H9 (cell line): ENCODE measurements around the gene FOXJ3. TPM values are rescaled to one million over a fixed set of nuclear protein-coding genes. Genes with fewer than 3 reads are reported as not detected.

ENCODE experiments used
- DNase-seq: peaks from one replicate; pipeline ENCODE4 v3.0.0-alpha.2; 2017
- H2AFZ ChIP-seq: one replicate; pipeline ENCODE4 v1.6.1; 2013; ENCODE audit warnings: mild to moderate bottlenecking, low read length, control low read depth, moderate library complexity
- H2AK5ac ChIP-seq: 2 replicates; pipeline ENCODE4 v1.6.1; 2013; ENCODE audit warnings: low read length, control low read depth, mixed read lengths; ENCODE audit not compliant: insufficient read length
- H2BK120ac ChIP-seq: one replicate; pipeline ENCODE4 v1.6.1; 2013; ENCODE audit warnings: low read depth, mild to moderate bottlenecking, low read length, control low read depth, inconsistent platforms; ENCODE audit not compliant: poor library complexity, severe bottlenecking
- H2BK12ac ChIP-seq: 2 replicates; pipeline ENCODE4 v1.6.1; 2013; ENCODE audit warnings: low read length, control low read depth, mixed read lengths, low read depth; ENCODE audit not compliant: insufficient read length
- H2BK15ac ChIP-seq: 2 replicates; pipeline ENCODE4 v1.6.1; 2013; ENCODE audit warnings: low read depth, low read length, control low read depth
- H2BK20ac ChIP-seq: one replicate; pipeline ENCODE4 v1.6.1; 2013; ENCODE audit warnings: low read depth, mild to moderate bottlenecking, low read length, control low read depth, inconsistent platforms; ENCODE audit not compliant: poor library complexity, severe bottlenecking
- H2BK5ac ChIP-seq: 2 replicates; pipeline ENCODE4 v1.6.1; 2013; ENCODE audit warnings: low read length, control low read depth, mixed read lengths; ENCODE audit not compliant: insufficient read length
- H3K14ac ChIP-seq: 2 replicates; pipeline ENCODE4 v1.6.1; 2013; ENCODE audit warnings: low read length, control low read depth; ENCODE audit not compliant: insufficient read depth
- H3K18ac ChIP-seq: 2 replicates; pipeline ENCODE4 v1.6.1; 2013; ENCODE audit warnings: low read depth, mild to moderate bottlenecking, mixed read lengths, low read length, control low read depth; ENCODE audit not compliant: insufficient read length
- H3K23ac ChIP-seq: 2 replicates; pipeline ENCODE4 v1.6.1; 2013; ENCODE audit warnings: low read length, control low read depth, mixed read lengths, low read depth; ENCODE audit not compliant: insufficient read length
- H3K23me2 ChIP-seq: 2 replicates; pipeline ENCODE4 v1.6.1; 2013; ENCODE audit warnings: low read depth, mild to moderate bottlenecking, mixed read lengths, low read length, control low read depth; ENCODE audit not compliant: insufficient read length, poor library complexity, severe bottlenecking
- H3K27ac ChIP-seq: 2 replicates; pipeline ENCODE4 v1.5.1; 2013; ENCODE audit warnings: low read length, control low read depth, mixed read lengths, low read depth; ENCODE audit not compliant: insufficient read length
- H3K27me3 ChIP-seq: 2 replicates; pipeline ENCODE4 v1.6.1; 2013; ENCODE audit warnings: low read length, control low read depth, inconsistent platforms; ENCODE audit not compliant: insufficient read depth
- H3K4ac ChIP-seq: 2 replicates; pipeline ENCODE4 v1.6.1; 2013; ENCODE audit warnings: low read depth, mild to moderate bottlenecking, control low read depth, inconsistent platforms, low read length, moderate library complexity
- H3K4me1 ChIP-seq: 2 replicates; pipeline ENCODE4 v1.6.1; 2013; ENCODE audit warnings: low read length, control low read depth, inconsistent platforms; ENCODE audit not compliant: insufficient read depth
- H3K4me2 ChIP-seq: 2 replicates; pipeline ENCODE4 v1.6.1; 2013; ENCODE audit warnings: low read length, control low read depth, mixed read lengths; ENCODE audit not compliant: insufficient read length, insufficient read depth
- H3K56ac ChIP-seq: 2 replicates; pipeline ENCODE4 v1.6.1; 2013; ENCODE audit warnings: low read depth, mild to moderate bottlenecking, mixed read lengths, low read length, control low read depth; ENCODE audit not compliant: insufficient read length
- H3K79me1 ChIP-seq: 2 replicates; pipeline ENCODE4 v1.6.1; 2013; ENCODE audit warnings: low read depth, mild to moderate bottlenecking, moderate library complexity, low read length, control low read depth, inconsistent platforms; ENCODE audit not compliant: insufficient read depth, poor library complexity, severe bottlenecking
- H3K79me2 ChIP-seq: 2 replicates; pipeline ENCODE4 v1.6.1; 2013; ENCODE audit warnings: low read length, control low read depth, inconsistent platforms; ENCODE audit not compliant: insufficient read depth
- H3K9ac ChIP-seq: 2 replicates; pipeline ENCODE4 v1.6.1; 2013; ENCODE audit warnings: low read length, control low read depth, mixed read lengths; ENCODE audit not compliant: insufficient read length; ENCODE audit errors: extremely low read depth
- H3K9me3 ChIP-seq: one replicate; pipeline ENCODE4 v1.6.1; 2013; ENCODE audit warnings: low read depth, low read length, inconsistent platforms; ENCODE audit not compliant: control insufficient read depth
- H3T11ph ChIP-seq: one replicate; pipeline ENCODE4 v1.6.1; 2013; ENCODE audit warnings: mild to moderate bottlenecking, low read length, control low read depth, inconsistent platforms
- H4K20me1 ChIP-seq: one replicate; pipeline ENCODE4 v1.6.1; 2013; ENCODE audit not compliant: control insufficient read depth, insufficient read length, insufficient read depth
- H4K5ac ChIP-seq: 2 replicates; pipeline ENCODE4 v1.6.1; 2013; ENCODE audit warnings: low read depth, mild to moderate bottlenecking, mixed read lengths, low read length, control low read depth; ENCODE audit not compliant: insufficient read length
- H4K8ac ChIP-seq: replicated peaks from 2 replicates; pipeline ENCODE4 v1.6.1; 2013; ENCODE audit warnings: low read length, control low read depth, mixed read lengths, low read depth; ENCODE audit not compliant: insufficient read length
- H4K91ac ChIP-seq: 2 replicates; pipeline ENCODE4 v1.6.1; 2013; ENCODE audit warnings: low read depth, mild to moderate bottlenecking, moderate library complexity, mixed read lengths, low read length, control low read depth; ENCODE audit not compliant: insufficient read length
- H3K27ac Mint-ChIP-seq, 3 experiments: 2 replicates in 2 of 3; 3 replicates in 1 of 3; pipeline ENCODE4 v1.8.0; 2020 to 2021; ENCODE audit warnings: mixed read lengths in 3 of 3, mild to moderate bottlenecking in 1 of 3, moderate library complexity in 1 of 3
- H3K27me3 Mint-ChIP-seq: 2 replicates; pipeline ENCODE4 v1.8.0; 2021; ENCODE audit warnings: low read depth, mild to moderate bottlenecking, moderate library complexity, mixed read lengths
- H3K36me3 Mint-ChIP-seq, 3 experiments: 2 replicates in 2 of 3; 3 replicates in 1 of 3; pipeline ENCODE4 v1.8.0; 2020 to 2021; ENCODE audit warnings: low read depth in 3 of 3, mixed read lengths in 3 of 3; ENCODE audit not compliant: insufficient read depth in 1 of 3
- H3K4me1 Mint-ChIP-seq, 2 experiments: 2 replicates each; pipeline ENCODE4 v1.8.0; 2020; ENCODE audit warnings: mixed read lengths in 2 of 2
- H3K4me3 Mint-ChIP-seq, 2 experiments: 2 replicates in 1 of 2; 3 replicates in 1 of 2; pipeline ENCODE4 v1.8.0; 2020 to 2021; ENCODE audit warnings: mild to moderate bottlenecking in 2 of 2, mixed read lengths in 2 of 2, moderate library complexity in 1 of 2
- H3K9me3 Mint-ChIP-seq, 2 experiments: 2 replicates in 1 of 2; 3 replicates in 1 of 2; pipeline ENCODE4 v1.8.0; 2020; ENCODE audit warnings: mild to moderate bottlenecking in 2 of 2, mixed read lengths in 2 of 2, moderate library complexity in 1 of 2
- CTCF ChIP-seq: fragments of 200-600 bp; sonication (generic); conservative IDR thresholded peaks from 3 replicates; pipeline ENCODE4 v1.8.0; 2021; ENCODE audit warnings: antibody characterized with exemption, mild to moderate bottlenecking
- WGBS: extraction: QIAGEN DNeasy Blood & Tissue Kit; methylation state at CpG from one replicate; pipeline ENCODE4 v1.1.7; 2013; ENCODE audit warnings: missing lambda C conversion rate, low lambda C conversion rate, mixed read lengths; ENCODE audit not compliant: insufficient read length; ENCODE audit errors: extremely low coverage; 5-methylcytosine and 5-hydroxymethylcytosine counted together
- total RNA-seq: library from RNA; stranded (reverse); gene quantifications from 2 replicates; pipeline ENCODE4 v1.2.1, GENCODE V29; 2021

FOXJ3 gene
- total RNA-seq, 1 experiment from 2014 or later: 49.9 TPM

GRCh38 chr1:42221456-42221855, 113.6 kb downstream of the FOXJ3 start:
- Histone ChIP-seq H3K4ac (no peak overlapping the region), H3K9me3 (no peaks in the 10 kb centered on the region), H2BK5ac (no peak overlapping the region), H3K23me2 (no peaks in the 10 kb centered on the region), H4K91ac (no peak overlapping the region), H2AK5ac (no peak overlapping the region), H2AFZ (no peak overlapping the region), H3K4me1 (no peaks in the 10 kb centered on the region; the same call in 1 of the 2 replicates), H3K27me3 (no peaks in the 10 kb centered on the region), H3K27ac (no peak overlapping the region), H3K79me1 (no peaks in the 10 kb centered on the region), H4K5ac (no peak overlapping the region), H2BK20ac (no peak overlapping the region), H2BK120ac (no peak overlapping the region), H3K18ac (no peak overlapping the region), H4K8ac (no peak overlapping the region), H2BK15ac (no peak overlapping the region), H3K4me2 (no peak overlapping the region), H3T11ph (no peak overlapping the region), H3K14ac (no peak overlapping the region), H2BK12ac (no peak overlapping the region), H4K20me1 (no peaks in the 10 kb centered on the region), H3K23ac (no peak overlapping the region), H3K79me2 (peaks cover 1% of the 10 kb centered on the region; the same call in 1 of the 2 replicates), H3K9ac (no peak overlapping the region), H3K56ac (no peak overlapping the region)
- DNase-seq: no peak
- Mint-ChIP-seq H3K27ac (no peak overlapping the region), H3K4me1 (peaks cover 27 to 29% of the 10 kb centered on the region in 2 experiments), H3K4me3 (no peak overlapping the region), H3K9me3 (peaks cover 3 to 9% of the 10 kb centered on the region in 2 experiments; a peak in 3 of 5 replicates), H3K27me3 (no peaks in the 10 kb centered on the region; the same call in 1 of the 2 replicates), H3K36me3 (peaks cover 14 to 22% (median 16%) of the 10 kb centered on the region in 3 experiments)
- no peak for TF ChIP-seq CTCF
- WGBS: no CpG with 5 or more reads among the region's 2 CpGs
